DMS53 treated with DMSO at 0.1 percent for 48 hours (cell line): ENCODE results near the gene UNK.

ENCODE experiments used
- DNase-seq: peaks from one replicate; lab custom pipeline; 2025; ENCODE audit not compliant: unreplicated experiment; lab: John Stamatoyannopoulos, UW

The UNK gene

DNA sequence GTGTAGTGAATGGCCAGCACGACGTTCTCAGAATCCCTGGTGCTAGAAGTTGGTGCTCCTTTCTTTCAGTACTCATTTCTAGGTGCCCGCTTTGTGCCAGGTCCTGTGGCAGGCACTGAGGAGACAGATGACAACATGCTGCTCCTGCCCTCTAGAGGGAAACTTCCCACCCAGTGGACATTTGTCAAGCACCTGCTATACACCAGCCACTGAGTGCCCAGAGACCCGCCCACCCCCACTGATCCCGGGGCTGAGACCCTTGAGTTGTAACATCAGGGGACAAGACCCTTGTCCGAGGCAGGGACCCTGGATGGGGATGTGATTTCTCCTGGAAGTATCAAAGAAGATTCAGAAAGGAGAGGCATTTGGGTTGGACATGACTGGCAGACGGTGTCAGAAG is 34.5 kb downstream of the UNK start:
- no peak for DNase-seq

DNA sequence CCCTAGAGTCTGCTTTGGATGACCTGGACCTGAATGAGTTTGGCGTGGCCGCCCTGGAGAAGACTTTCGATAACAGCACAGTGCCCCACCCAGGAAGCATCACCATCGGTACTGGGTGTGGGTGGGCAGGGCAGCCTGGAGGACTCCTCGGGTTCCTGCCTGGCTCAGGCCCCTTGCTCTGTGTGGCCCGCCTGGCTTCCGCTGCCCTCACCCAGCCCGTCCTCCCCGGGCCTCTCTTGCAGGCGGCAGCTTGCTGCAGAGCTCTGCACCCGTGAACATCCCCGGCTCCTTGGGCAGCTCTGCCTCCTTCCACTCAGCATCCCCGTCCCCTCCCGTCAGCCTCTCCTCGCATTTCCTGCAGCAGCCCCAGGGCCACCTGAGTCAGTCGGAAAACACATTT is 35.1 kb downstream of the UNK start:
- no peak for DNase-seq

DNA sequence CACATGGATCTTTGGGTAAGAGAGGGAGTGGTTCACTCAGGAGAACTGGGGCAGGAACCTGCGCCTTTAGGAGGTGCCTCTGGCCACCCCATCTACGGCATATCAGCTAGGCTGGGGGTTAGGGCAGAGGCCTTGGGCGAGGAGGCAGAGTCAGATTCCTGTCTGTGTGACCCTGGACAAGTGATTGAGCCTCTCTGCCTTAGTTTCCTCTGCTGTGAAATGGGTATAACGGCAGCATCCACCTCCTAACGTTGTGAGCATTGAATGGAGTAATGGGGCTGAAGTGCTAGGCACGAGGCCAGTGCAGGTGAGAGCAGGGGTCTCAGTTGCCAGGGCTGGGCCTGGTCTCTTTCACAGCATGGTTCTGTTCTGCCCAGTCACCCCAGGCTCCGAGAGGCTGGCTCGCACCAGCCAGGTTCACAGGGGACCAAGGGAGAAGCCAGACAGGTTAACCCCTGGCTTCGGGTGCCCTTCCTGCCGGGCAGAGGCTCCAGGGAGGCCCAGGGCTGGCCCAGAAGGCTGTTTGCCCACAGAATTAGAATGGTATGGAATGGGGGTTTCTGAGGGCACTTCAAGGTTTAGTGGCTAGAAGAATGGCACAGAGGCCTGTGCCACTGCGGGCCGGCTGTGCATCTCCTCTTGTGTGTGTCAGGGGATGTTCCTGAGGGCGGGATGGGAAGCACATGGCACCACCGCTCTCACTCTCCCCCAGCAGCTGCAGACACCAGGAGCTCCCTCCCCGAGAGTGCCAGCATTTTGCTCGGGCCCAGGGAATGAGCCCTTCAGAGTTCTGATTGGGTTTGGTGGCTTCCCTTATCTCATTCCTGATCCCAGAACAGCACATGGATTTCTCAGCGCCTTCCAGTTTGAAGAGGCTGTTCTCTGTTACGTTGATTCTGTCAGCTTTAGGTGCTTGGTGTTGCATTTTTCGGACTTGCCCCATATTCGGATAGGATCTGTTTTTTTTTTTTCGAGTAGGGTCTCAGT is 35.8 kb downstream of the UNK start:
- DNase-seq: no peak

DNA sequence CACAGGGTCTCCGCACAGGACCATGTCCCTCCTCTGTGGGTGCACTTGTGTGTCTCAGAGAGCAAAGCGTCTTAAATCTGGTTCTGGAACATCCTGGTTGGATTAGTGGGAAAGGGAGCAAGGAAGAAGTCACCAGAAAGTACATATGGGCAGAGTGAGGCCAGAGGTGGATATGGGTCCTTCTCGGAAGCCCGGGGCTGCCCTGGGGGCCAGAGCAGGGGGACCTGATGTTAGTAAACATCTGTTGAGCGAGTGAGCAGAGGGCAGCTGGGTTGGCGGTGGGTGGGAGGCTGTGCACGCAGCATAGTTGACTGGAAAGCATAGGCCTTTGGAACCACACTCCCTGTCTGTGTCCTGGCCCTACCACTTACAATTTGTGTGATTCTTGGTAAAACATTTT is 36.9 kb downstream of the UNK start:
- no peak for DNase-seq

DNA sequence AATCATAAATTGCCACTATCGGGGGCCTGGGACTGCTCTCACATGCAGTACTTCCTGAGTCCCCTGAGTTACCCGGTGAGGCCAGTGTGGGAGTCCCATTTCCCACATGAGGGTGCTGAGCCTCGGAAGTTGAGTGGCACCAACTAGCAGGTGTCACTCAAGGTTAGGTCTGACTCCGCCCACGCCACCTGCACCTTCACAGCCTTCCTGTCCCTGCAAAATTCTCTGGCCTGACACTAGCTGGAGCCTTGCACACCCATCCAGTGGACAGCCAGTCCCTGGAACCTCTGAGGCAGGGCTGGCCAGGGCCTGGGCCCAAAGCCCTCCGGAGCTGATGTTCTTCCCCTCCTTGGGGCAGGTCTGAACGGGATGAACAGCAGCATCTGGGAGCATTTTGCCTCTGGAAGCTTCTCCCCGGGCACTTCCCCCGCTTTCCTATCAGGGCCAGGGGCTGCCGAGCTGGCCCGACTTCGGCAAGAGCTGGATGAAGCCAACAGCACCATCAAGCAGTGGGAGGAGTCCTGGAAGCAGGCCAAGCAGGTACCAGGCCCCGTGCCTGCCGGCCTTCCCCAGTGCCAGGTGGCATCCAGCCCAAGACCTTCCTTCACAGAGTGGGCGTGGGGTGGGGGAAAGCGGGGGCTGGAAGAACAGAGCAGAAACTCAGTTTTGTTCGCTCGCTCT is 37.7 kb downstream of the UNK start:
- peak; percentile 72 for DNase-seq

DNA sequence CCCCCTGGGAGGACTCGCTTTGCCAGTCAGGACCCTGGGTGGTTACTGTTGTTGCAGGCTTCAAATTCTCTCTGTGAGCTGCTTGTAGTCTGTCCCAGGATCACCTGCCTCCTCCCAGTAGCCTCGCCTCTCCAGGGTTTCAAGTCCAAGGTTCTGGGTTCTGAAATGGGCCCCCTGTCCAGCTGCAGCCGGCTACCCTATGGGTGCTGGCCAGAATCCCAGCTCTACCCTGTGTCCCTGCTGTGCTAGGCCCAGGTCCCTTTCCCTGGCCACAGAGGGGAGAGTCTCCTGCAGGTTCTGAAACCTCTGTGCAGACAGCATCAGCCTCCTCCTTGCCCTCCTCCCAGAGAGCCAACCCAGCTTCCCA is 38.2 kb downstream of the UNK start:
- DNase-seq: no peak

DNA sequence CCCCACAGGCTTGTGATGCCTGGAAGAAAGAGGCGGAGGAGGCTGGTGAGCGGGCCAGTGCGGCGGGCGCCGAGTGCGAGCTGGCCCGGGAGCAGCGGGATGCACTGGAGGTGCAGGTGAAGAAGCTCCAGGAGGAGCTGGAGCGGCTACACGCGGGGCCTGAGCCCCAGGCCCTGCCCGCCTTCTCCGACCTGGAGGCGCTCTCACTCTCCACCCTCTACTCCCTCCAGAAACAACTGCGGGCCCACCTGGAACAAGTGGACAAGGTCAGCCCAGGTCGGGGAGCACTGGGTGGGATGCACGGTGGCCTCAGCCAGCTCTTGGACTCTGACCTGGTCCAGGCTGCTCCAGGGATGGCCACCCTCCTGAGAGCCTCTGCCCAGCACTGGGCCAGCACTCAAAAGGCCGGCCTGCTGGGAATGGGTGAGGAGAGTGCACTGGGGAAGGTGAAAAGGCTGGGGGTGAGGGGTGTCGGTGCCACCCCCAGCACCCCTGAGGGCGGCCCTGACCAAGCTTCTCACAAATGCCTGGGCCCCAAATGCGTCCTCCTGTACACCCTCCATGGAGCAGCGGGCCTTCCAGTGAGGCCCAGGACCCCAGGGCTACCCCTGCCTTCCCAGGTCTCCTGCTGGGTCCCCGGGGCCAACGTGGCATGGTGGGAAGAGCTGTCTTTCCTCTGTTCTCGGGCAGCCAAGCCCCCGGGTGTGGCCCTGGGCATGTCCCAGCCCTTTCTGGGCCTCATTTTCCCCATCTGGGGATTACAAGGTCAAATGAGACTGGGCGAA is 38.8 kb downstream of the UNK start:
- DNase-seq: no peak

DNA sequence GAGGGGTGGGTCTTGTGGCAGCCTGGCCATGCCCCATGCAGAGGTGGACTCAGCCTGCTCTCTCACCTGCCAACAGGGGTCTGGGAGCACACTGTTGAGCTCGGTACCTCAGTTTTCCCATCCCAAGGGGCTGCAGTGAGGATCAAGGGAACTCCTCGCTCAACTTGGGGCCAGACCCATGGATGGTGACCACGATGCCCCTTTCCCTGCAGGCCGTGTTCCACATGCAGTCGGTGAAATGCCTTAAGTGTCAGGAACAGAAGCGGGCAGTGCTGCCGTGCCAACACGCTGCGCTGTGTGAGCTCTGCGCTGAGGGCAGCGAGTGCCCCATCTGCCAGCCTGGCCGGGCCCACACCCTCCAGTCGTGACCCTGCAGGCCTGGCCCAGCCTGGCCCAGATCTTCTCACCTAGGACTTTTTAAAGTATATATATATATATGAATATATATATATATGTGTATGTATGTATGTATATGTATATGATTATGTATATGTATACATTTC is 39.5 kb downstream of the UNK start:
- no peak for DNase-seq

DNA sequence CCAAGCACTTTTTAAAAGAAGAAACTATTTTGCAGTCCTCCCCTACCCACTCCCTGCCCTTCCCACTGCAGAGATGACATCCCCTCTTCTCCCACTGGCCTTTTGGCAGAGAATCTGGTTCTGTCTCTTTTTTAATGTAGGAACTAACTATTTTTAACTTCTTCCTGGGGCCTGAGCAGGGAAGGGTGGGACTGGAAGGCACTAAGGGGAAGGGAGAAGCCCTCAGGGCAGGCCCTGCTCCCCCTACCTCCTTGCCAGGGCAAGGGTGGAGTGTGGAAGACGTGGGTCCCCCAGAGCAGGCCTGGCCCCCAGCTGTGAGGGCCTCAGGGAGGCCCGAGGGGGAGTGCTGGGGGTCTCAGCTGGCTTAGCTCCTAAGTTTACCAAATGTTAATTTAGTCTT is 40.1 kb downstream of the UNK start:
- DNase-seq: no peak

DNA sequence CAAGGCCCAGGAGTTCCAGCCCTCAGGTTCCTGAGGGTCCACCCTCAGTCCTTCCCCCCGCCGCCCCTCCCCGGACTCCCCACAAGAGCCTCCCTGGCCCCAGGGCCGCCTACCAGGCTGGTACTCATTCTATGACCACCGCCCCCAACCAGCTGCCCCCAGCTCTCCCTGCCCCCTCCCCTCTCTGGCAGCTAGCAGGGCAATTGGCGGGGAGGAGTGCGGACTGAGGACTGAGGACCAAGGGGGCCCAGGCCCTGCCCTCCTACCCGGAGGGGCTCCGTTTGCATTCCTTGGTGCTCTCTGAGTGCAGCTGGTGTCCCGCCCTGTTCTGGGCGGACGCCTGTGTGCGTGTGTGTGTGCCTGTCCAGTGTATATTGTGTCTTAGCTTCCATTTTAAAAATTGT is 40.5 kb downstream of the UNK start:
- no peak for DNase-seq

DNA sequence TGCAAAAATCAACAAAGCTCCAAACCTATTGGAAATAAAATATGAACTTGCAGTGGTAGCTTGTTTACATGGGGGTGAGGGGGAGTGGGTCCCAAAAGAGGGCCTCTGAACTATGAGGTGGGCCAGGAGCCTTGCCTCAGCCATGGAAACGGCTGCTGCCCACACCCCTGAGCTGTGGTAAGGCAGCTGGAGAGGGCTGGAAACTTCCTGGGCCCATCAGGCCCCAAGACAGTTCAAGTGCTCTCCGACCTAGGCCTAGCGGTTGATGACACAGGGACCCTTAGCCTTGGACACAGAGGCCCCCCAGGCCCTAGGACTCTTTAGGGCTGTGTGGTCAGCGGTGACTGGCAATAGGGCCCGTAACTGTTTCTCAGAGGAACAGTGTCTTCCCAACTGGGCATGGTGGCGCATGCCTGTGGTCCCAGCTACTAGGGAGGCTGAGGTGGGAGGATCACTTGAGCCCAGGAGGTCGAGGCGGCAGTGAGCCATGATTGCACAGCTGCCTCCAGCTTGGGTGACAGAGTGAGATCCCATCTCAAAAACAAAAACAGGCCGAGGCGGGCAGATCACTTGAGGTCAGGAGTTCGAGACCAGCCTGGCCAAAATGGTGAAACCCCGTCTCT is 41.3 kb downstream of the UNK start:
- no peak for DNase-seq

DNA sequence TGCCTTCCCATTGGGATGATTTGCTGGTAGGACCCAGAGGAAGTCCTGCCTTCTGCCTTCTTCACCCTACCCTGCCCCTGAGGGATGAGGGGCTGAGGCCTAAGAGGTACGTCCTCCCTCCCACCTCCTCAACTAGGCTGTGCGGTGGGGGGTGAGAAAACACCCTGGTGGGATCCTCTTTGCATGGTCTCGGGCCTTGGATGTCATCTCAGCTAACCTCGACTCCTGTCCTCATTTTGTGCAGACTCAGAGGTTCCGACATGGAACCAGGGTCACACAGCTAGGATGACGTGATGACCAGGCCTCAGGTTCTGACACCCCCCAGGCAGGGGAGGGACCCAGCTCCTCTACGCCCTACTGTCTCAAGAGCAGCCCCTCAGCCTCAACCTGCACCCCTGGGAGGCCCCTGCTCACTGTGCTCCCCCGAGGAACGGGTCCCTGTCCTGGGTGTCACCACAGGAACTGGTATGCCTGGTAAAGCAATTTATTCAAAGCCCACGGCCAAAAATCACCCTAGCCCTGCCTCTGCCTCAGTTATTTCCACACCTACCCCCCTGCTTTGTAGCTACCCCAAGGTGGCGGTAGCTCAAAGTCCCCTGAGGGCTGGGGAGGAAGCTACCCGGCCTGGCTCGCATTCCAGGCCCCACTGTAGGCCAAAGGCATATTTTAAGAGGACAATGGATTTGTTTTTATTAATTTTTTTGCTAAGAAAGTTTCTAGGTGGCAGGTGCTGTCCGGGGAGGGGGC is 42.1 kb downstream of the UNK start:
- no peak for DNase-seq

DNA sequence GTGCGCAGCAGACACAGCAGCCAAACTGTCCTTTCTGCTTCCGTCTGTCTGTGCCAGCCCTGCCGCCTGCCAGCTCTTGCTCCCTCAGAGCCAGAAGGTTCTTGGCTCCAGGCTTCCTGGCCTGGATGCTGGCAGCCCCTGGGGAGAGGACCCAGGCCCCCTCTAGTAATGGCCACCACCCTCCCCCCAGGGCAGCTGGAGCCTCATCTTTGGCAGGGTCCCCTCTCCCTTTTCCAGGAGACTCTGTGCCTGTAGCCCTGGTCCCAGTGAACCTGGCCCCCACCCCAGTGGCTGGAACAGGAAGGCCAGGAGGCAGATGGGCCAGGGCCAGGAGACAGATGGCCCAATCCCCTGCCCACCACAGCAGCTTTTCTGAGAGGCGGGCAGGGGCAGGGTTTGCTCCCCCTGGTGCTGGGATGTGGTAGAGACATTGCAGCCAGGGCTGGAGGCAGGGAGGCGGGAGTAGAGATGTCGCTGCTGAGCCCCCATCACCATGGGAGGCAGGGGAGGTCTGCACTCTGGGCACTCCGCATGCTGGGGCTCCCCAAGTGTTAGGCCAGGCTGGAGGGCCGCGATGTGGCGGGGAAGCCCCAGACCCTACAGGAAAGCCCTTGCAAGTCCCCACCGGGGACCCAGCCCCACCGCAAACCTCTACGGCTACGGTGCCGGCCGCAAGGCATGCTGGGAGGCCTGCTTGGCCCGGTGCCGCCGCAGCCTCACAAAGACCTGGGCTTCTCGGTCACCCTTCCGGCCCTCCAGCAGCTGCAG is 42.9 kb downstream of the UNK start:
- DNase-seq: no peak

DNA sequence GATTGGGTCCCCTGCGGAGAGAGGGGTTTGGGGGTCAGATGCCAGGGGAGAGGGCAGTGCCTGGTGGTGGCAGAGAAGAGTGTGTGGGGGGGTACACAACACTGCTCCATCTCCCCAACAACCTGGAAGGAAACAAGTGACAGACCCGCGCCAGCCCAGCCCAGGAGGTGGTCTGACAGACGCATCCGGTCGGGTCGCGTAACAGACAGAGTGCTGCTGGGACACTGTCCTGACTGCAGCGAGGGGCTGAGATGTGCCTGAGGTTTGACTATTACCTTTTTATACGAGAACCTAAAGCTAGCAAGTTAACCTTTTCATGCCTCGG is 43.4 kb downstream of the UNK start:
- DNase-seq: no peak

DNA sequence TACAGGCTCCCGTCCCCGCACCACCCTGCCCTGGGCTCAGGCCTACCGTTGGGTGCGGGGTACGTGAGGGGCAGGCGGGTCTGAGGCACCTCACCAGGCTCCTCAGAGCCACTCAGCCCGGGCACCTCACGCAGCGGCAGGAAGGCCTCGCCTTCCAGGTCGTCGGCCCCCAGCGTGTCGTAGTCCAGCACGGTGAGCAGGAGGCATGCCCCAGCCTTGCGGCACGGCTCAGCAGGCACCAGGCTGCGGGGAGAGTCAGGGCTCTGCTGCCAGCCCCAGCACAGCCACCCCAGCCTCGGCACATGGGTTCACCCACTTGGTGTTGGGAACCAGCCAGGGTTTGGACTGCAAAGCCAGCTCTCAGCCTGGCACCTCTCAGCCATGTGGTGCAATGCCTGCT is 44.1 kb downstream of the UNK start:
- DNase-seq: no peak

DNA sequence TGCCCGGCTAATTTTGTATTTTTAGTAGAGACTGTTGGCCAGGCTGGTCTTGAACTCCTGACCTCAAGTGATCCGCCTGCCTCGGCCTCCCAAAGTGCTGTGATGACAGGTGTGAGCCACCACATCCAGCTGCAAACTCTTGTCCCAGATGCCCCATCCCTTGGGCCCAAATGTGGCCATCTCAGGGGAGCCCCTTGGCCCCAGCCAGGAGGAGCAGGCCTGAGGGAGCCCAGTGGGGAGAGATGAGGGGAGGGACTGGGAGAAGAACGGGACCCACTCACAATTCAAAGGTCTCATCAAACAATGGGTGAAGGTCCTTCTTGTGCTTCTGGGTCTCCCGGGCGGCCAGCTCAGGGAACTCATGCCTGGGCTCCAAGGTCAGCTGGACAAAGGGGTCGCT is 45.1 kb downstream of the UNK start:
- DNase-seq: no peak

DNA sequence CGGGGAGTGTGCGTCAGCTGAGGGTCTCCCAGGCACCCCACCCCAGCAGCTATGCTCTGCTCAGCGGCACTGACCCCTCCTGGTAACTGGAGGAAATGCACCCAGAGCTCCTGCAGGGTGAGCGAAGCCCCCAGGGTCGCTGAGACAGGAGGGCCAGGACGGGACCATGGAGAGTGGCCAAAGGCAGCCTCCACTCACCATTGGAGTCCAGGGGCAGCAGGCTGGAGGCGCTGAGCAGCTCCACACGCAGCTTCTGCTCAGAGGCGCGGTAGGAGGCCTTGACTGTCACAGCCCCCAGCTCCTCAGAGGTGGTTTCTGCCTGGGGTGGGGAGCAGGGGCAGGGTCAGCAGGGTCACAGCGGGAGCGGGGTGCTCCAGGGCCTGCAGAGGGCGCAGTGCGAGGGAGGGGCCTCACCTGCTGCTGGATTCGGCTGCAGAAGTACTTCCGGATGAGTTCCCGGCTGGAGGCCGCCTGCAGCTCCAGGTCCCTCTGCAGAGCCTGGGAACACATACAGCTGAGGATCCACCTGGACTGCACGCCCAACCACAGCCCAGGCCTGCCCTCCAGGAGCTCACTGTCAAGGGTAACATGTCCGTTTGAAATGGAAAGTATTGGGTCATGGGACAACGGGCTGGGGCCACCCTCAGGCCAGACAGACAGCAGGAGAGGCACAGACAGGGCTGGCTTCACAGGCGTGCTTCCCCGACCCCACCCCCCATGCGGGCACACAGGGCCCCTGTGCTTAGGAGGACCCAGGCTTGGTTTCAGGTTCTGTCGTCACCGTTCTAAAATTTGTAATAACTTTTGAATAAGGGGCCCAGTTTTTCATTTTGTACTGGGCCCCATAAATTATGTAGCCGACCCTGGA is 45.8 kb downstream of the UNK start:
- no peak for DNase-seq

DNA sequence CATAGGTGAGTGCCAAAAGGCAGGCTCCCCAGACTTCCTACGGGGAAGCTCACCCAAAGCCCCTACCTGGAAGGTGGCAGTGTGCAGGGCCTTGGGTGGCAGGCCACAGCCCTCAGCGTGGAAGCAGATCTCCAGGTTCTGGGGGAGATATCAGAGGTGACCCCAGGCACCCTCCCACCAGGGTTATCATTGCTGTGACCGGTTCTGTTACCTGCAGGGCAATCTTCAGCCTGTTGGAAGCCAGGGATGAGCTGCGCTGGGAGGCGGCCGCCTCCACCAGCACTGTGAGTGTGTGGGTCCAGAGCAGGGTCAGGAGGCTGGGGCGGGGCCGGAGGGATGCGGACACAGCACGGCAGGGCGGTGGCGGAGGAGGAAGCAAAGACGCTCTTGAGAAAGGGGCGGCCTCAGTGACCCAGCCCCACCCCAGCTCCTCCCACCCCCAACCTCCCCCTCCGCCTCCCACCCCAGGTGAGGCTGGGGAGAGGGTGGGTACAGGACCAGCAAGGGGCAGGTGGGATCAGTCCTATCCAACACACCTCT is 46.5 kb downstream of the UNK start:
- DNase-seq: no peak
